Sigmoid colon (tissue), 3 donors: ENCODE results near the gene TBCEL.

ENCODE experiments used
- POLR2A ChIP-seq, 2 donors: fragments of 450-650 bp; IDR thresholded peaks; one replicate each; pipeline ENCODE4 v1.6.1; 2016; ENCODE audit warnings: antibody characterized with exemption in 2 of 2, mild to moderate bottlenecking in 2 of 2, moderate library complexity in 2 of 2
- TF ChIP-seq, protein P1 (sequence below), 4 experiments: fragments of 450-650 bp in 3 of 4; fragments of 200-600 bp in 1 of 4; IDR thresholded peaks; one replicate each; pipeline ENCODE4 v1.5.1; 2016 to 2019; ENCODE audit warnings: antibody characterized with exemption in 4 of 4, mild to moderate bottlenecking in 3 of 4, moderate library complexity in 2 of 4

DNA sequence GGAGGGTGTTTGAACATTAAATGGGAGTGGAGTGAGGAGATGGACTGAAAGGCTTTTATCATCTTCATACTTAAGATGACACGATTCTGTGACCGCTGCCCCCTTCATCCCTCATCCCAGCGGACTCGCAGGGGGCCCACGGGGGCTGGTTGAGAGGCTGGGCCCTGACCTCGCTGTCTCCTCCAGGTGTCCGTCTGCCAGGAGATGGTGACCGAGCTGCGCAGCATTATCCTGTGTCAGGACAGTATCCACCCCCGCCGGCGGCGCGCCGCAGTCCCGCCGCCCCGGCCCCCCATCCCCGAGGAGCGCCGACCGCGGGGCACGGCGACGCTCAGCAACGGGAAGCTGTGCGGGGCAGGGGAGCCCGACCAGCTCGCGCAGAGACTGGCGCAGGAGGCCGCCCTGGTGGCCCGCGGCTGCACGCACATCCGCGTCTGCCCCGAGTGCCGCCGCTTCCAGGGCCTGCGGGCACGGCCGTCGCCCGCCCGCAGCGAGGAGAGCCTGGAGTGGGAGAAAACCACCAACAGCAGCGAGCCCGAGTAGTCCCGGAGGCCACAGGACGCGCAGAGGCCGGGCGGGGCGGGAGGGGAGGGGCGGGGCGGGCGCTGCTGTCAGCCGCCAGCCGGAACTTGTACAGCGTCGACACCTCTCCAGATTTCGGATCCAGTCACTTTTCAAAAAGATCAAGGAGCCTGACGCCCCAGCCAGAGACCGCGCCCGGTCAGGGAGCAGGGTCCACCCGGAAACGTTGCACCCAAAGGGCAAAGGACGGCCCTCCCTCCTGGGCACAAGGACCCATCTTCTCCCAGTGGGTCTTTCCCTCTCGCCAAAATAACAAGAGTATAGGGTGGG lies 38.0 kb upstream of the TBCEL start:
- TF ChIP-seq, protein P1, sequence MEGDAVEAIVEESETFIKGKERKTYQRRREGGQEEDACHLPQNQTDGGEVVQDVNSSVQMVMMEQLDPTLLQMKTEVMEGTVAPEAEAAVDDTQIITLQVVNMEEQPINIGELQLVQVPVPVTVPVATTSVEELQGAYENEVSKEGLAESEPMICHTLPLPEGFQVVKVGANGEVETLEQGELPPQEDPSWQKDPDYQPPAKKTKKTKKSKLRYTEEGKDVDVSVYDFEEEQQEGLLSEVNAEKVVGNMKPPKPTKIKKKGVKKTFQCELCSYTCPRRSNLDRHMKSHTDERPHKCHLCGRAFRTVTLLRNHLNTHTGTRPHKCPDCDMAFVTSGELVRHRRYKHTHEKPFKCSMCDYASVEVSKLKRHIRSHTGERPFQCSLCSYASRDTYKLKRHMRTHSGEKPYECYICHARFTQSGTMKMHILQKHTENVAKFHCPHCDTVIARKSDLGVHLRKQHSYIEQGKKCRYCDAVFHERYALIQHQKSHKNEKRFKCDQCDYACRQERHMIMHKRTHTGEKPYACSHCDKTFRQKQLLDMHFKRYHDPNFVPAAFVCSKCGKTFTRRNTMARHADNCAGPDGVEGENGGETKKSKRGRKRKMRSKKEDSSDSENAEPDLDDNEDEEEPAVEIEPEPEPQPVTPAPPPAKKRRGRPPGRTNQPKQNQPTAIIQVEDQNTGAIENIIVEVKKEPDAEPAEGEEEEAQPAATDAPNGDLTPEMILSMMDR (IDR thresholded peaks at IDR 0.05), result peak in 2 of 4 experiments; percentile 13 to 34
- no peak for TF ChIP-seq POLR2A (IDR thresholded peaks at IDR 0.05)
